K562 (cell line): ENCODE measurements around the gene DCAF7. TPM values are rescaled to one million over a fixed set of nuclear protein-coding genes. Genes with fewer than 3 reads are reported as not detected.

Experiments
- ARID1B ChIP-seq: fragments of 450-650 bp; IDR thresholded peaks from 2 replicates; pipeline ENCODE4 v1.6.1; 2016; ENCODE audit warnings: antibody characterized with exemption, mild to moderate bottlenecking, inconsistent platforms
- ARID4B ChIP-seq: sonication (generic); formaldehyde crosslinking; IDR thresholded peaks from 2 replicates; pipeline ENCODE4 v1.8.0; 2022; ENCODE audit warnings: mild to moderate bottlenecking, missing genetic modification reagents
- CBX1 ChIP-seq: sonication (generic); IDR thresholded peaks from 2 replicates; pipeline ENCODE4 v1.6.1; 2016; ENCODE audit warnings: antibody characterized with exemption, low read depth, mild to moderate bottlenecking
- EP300 ChIP-seq: IDR thresholded peaks from 2 replicates; pipeline ENCODE4 v1.6.1; 2012; ENCODE audit warnings: low read length, improper control_type of control experiment
- HDAC1 ChIP-seq, 2 experiments: fragments of 450-650 bp; IDR thresholded peaks; 2 replicates each; pipeline ENCODE4 v1.6.1; 2016 to 2017; ENCODE audit warnings: inconsistent platforms in 1 of 2, mild to moderate bottlenecking in 1 of 2, moderate library complexity in 1 of 2
- HLTF ChIP-seq: fragments of 450-650 bp; IDR thresholded peaks from 2 replicates; pipeline ENCODE4 v1.6.1; 2016
- HNRNPUL1 ChIP-seq: fragments of 200-400 bp; formaldehyde crosslinking; IDR thresholded peaks from 2 replicates; pipeline ENCODE4 v1.6.1; 2017; ENCODE audit warnings: low read length
- IRF9 ChIP-seq: fragments of 450-650 bp; IDR thresholded peaks from 2 replicates; pipeline ENCODE4 v1.6.1; 2016; ENCODE audit warnings: missing biosample characterization, missing genetic modification characterization
- JUN ChIP-seq, 2 experiments: sonication (generic) in 1 of 2; formaldehyde crosslinking in 1 of 2; IDR thresholded peaks; 2 replicates each; pipeline versions ENCODE4 v1.6.1 to v1.8.0; 2012 to 2022; ENCODE audit warnings: borderline replicate concordance in 2 of 2, mild to moderate bottlenecking in 2 of 2, improper control_type of control experiment in 1 of 2, low read depth in 1 of 2, low read length in 1 of 2, missing genetic modification reagents in 1 of 2
- PML ChIP-seq: IDR thresholded peaks from 2 replicates; pipeline ENCODE4 v1.6.1; 2012; ENCODE audit warnings: low read length, inconsistent platforms
- RBM17 ChIP-seq: fragments of 200-400 bp; formaldehyde crosslinking; IDR thresholded peaks from 2 replicates; pipeline ENCODE4 v1.6.1; 2017; ENCODE audit warnings: low read depth, mild to moderate bottlenecking, low read length, borderline replicate concordance
- RBM34 ChIP-seq: fragments of 200-400 bp; formaldehyde crosslinking; IDR thresholded peaks from 2 replicates; pipeline ENCODE4 v1.6.1; 2018; ENCODE audit warnings: low read length, borderline replicate concordance; ENCODE audit not compliant: insufficient read depth
- SRSF7 ChIP-seq: fragments of 200-400 bp; formaldehyde crosslinking; optimal IDR thresholded peaks from 2 replicates; pipeline ENCODE3; 2017; ENCODE audit warnings: mild to moderate bottlenecking, low read depth, low read length
- TAF1 ChIP-seq: IDR thresholded peaks from 2 replicates; pipeline ENCODE4 v1.6.1; 2011; ENCODE audit warnings: mild to moderate bottlenecking, low read length, moderate library complexity; ENCODE audit not compliant: insufficient read depth, control insufficient read depth, severe bottlenecking; ENCODE audit errors: extremely low read depth
- WHSC1 ChIP-seq: IDR thresholded peaks from one replicate; pipeline ENCODE4 v1.6.1; 2012; ENCODE audit warnings: low read length, control low read depth, inconsistent platforms
- XRCC5 ChIP-seq: fragments of 200-400 bp; formaldehyde crosslinking; IDR thresholded peaks from 2 replicates; pipeline ENCODE4 v1.6.1; 2017; ENCODE audit warnings: low read depth, mild to moderate bottlenecking, low read length
- ZFP36 ChIP-seq: fragments of 150-350 bp; IDR thresholded peaks from 2 replicates; pipeline ENCODE4 v1.6.1; 2018; ENCODE audit warnings: low read length, low read depth; ENCODE audit not compliant: partially characterized antibody
- ZNF408 ChIP-seq: fragments of 250-450 bp; sonication (Bioruptor Pico); IDR thresholded peaks from 2 replicates; pipeline ENCODE4 v1.4.0; 2020; ENCODE audit warnings: low read depth, mild to moderate bottlenecking, moderate library complexity
- polyA plus RNA-seq, 8 experiments: library from polyadenylated mRNA; depleted of rRNA in 4 of 8; stranded (reverse) in 5 of 8; unstranded in 3 of 8; fragments of >200 nt; fragmentation: Nextera tagmentation in 2 of 8; fragmentation: Illumina TruSeq in 1 of 8; extraction: Ambion mirVana in 2 of 8; extraction: Trizol in 1 of 8; gene quantifications; 2 replicates each; pipeline versions ENCODE4 v1.2.1 to v1.2.3, GENCODE V29; 2011 to 2014; ENCODE audit warnings: inconsistent platforms in 1 of 8, missing spikeins in 1 of 8
- total RNA-seq, 7 experiments: library from RNA; depleted of rRNA in 6 of 7; stranded (reverse); fragments of >200 nt in 6 of 7; fragmentation: Illumina TruSeq in 2 of 7; extraction: Trizol in 2 of 7; gene quantifications; 2 replicates each; pipeline versions ENCODE4 v1.2.1 to v1.2.3, GENCODE V29; 2011 to 2021; ENCODE audit warnings: low replicate concordance in 1 of 7
- TF ChIP-seq, protein P1 (sequence below): sonication (generic); formaldehyde crosslinking; IDR thresholded peaks from 2 replicates; pipeline ENCODE4 v1.8.0; 2022; ENCODE audit warnings: missing genetic modification reagents, mild to moderate bottlenecking, borderline replicate concordance

DCAF7 gene
- total and polyA plus RNA-seq, 9 of the 15 experiments (the other 6 are each of a cell fraction or from before 2014, with no cell fraction given): 30.8 to 123 (median 40.2) TPM

- peak; percentile 73; the same call in 1 of the 2 replicates for TF ChIP-seq ARID4B (CRISPR knock-in tag)
- no peak for TF ChIP-seq HLTF
- TF ChIP-seq ARID1B: peak; percentile 11; the same call in 1 of the 2 replicates
- peak in 1 of 2 experiments; percentile 84; a peak in 2 of 4 replicates for TF ChIP-seq HDAC1 (IDR thresholded peaks at IDR 0.05)
- TF ChIP-seq ZFP36: no peak
- TF ChIP-seq, protein P1, sequence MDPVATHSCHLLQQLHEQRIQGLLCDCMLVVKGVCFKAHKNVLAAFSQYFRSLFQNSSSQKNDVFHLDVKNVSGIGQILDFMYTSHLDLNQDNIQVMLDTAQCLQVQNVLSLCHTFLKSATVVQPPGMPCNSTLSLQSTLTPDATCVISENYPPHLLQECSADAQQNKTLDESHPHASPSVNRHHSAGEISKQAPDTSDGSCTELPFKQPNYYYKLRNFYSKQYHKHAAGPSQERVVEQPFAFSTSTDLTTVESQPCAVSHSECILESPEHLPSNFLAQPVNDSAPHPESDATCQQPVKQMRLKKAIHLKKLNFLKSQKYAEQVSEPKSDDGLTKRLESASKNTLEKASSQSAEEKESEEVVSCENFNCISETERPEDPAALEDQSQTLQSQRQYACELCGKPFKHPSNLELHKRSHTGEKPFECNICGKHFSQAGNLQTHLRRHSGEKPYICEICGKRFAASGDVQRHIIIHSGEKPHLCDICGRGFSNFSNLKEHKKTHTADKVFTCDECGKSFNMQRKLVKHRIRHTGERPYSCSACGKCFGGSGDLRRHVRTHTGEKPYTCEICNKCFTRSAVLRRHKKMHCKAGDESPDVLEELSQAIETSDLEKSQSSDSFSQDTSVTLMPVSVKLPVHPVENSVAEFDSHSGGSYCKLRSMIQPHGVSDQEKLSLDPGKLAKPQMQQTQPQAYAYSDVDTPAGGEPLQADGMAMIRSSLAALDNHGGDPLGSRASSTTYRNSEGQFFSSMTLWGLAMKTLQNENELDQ: no peak
- no peak for TF ChIP-seq ZNF408 (CRISPR knock-in tag)
- no peak for TF ChIP-seq WHSC1
- no peak for TF ChIP-seq CBX1
- TF ChIP-seq JUN (IDR thresholded peaks at IDR 0.05; ENCODE audit: borderline replicate concordance, low read depth, low read length): no peak
- TF ChIP-seq JUN (CRISPR knock-in tag; IDR thresholded peaks at IDR 0.05; ENCODE audit: borderline replicate concordance): no peak; the same call in 1 of the 2 replicates
- no peak for TF ChIP-seq RBM17
- peak; percentile 78 for TF ChIP-seq TAF1
- TF ChIP-seq EP300: no peak
- TF ChIP-seq PML: no peak; the same call in 1 of the 2 replicates
- TF ChIP-seq IRF9: no peak
- TF ChIP-seq HNRNPUL1: no peak
- TF ChIP-seq XRCC5: 0 out of 2 replicates have a peak, but pooled peaks have one; percentile 25
- TF ChIP-seq SRSF7: no peak
- no peak for TF ChIP-seq RBM34
Measured at GRCh38 chr17:63549946-63550816, at the start of gene DCAF7 (continued).
